BE2C (cell line): ENCODE results near the gene HTR3B.

Source experiments
- DNase-seq: peaks from one replicate; pipeline ENCODE4 v3.0.0-alpha.2; 2020
- H3K27me3 ChIP-seq: fragments of 250-450 bp; sonication (Bioruptor Pico); 2 replicates; pipeline ENCODE4 v1.5.1; 2020; ENCODE audit warnings: mild to moderate bottlenecking
- H3K36me3 ChIP-seq: fragments of 250-450 bp; sonication (Bioruptor Pico); 2 replicates; pipeline ENCODE4 v1.5.1; 2020; ENCODE audit warnings: mild to moderate bottlenecking
- H3K4me1 ChIP-seq: fragments of 250-450 bp; sonication (Bioruptor Pico); 2 replicates; pipeline ENCODE4 v1.5.1; 2020
- H3K4me3 ChIP-seq: 2 replicates; pipeline ENCODE4 v1.5.1; 2011; ENCODE audit warnings: low read depth, low read length
- H3K9me3 ChIP-seq: fragments of 250-450 bp; sonication (Bioruptor Pico); 2 replicates; pipeline ENCODE4 v1.5.1; 2020
- CTCF ChIP-seq: IDR thresholded peaks from 2 replicates; pipeline ENCODE4 v1.5.1; 2012; ENCODE audit warnings: mild to moderate bottlenecking, low read depth, low read length

The HTR3B gene

GRCh38 chr11:113896156-113896879 is 8.3 kb upstream of the HTR3B start:
- peak; percentile 87 for TF ChIP-seq CTCF
- Histone ChIP-seq H3K27me3 (no peaks in the 10 kb centered on the region), H3K9me3 (no peaks in the 10 kb centered on the region), H3K4me1 (peaks cover 13% of the 10 kb centered on the region), H3K36me3 (no peaks in the 10 kb centered on the region), H3K4me3 (no peak overlapping the region)
- DNase-seq, result peak; percentile 64

DNA sequence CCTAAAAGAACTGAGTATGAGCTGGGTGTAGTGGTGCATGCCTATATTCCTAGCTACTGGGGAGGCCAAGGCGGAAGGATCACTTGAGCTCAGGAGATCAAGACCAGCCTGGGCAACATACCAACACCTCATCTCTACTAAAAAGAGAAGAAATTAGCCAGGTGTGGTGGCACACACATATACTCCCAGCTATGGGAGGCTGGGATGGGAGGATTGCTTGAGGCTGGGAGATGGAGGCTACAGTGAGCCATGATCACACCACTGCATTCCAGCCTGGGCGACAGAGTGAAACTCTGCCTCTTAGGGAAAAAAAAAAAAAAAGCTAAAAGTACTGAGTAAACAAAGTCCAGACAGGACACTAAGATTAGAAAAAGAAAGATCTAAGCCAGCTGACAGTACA is 3.5 kb upstream of the HTR3B start:
- peaks cover 14% of the 10 kb centered on the region for H3K4me1 ChIP-seq
- no peaks in the 10 kb centered on the region for H3K9me3 ChIP-seq
- H3K36me3 ChIP-seq, result no peaks in the 10 kb centered on the region
- no peaks in the 10 kb centered on the region for H3K27me3 ChIP-seq
- H3K4me3 ChIP-seq, result no peak overlapping the region
- DNase-seq, result no peak
- TF ChIP-seq CTCF, result no peak

- Histone ChIP-seq H3K36me3 (no peaks in the 10 kb centered on the region), H3K9me3 (no peaks in the 10 kb centered on the region), H3K27me3 (no peaks in the 10 kb centered on the region), H3K4me3 (no peak overlapping the region), H3K4me1 (peaks cover 23% of the 10 kb centered on the region)
- TF ChIP-seq CTCF, result peak; percentile 60
- DNase-seq, result peak; percentile 44
Observed at GRCh38 chr11:113906038-113906437, 1.4 kb downstream of the HTR3B start.

DNA sequence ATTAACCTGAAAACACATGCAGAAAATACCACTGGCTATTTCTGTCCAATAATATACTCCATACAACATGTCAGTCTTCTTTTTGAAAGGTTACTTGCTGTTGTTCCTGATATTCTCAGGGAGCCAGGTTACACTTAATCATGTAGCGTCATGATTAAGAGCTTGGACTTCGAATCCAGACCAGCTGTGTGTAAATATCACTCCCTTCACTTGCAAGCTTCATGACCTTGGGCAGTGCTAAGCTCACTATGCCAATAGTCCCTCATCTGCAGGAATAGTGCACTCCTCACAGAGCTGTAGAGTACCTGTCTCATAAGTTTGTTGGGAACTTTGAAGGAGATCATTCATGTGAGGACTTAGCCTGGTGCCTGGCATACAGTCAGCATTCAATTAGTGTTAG is 1.9 kb downstream of the HTR3B start:
- DNase-seq, result no peak
- Histone ChIP-seq H3K9me3 (no peaks in the 10 kb centered on the region), H3K36me3 (no peaks in the 10 kb centered on the region), H3K27me3 (no peaks in the 10 kb centered on the region), H3K4me3 (no peak overlapping the region), H3K4me1 (peaks cover 23% of the 10 kb centered on the region)
- TF ChIP-seq CTCF, result no peak

- H3K4me1 ChIP-seq, result peaks cover 23% of the 10 kb centered on the region
- H3K27me3 ChIP-seq, result no peaks in the 10 kb centered on the region
- no peaks in the 10 kb centered on the region for H3K36me3 ChIP-seq
- H3K4me3 ChIP-seq, result no peak overlapping the region
- no peak for TF ChIP-seq CTCF
- H3K9me3 ChIP-seq, result no peaks in the 10 kb centered on the region
- no peak for DNase-seq
Observed at GRCh38 chr11:113907152-113907551, 2.6 kb downstream of the HTR3B start.

DNA sequence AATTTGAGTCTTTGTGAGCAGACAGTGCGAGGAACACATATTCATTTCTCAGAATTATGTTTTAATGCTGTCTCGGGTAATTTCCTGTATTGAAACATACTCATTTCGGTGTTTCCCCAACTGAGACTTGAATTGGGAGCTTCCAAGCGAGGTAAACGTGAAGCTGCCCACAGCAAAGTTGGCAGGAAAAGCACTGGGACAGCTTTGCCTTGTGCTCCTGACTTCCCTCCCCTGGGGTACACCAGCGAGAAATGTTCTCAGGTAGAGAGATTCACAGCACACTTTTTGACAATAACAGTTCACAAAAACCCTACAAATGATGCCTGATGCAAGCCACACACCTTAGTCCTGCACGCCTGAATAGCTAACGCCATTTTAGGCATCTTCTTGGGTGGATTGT is 3.1 kb downstream of the HTR3B start:
- Histone ChIP-seq H3K36me3 (no peaks in the 10 kb centered on the region), H3K9me3 (no peaks in the 10 kb centered on the region), H3K4me1 (peaks cover 23% of the 10 kb centered on the region), H3K4me3 (no peak overlapping the region), H3K27me3 (no peaks in the 10 kb centered on the region)
- TF ChIP-seq CTCF, result no peak
- no peak for DNase-seq
